NT2/D1 (cell line): ENCODE data around the gene HCRTR1.

Experiments
- SUZ12 ChIP-seq: IDR thresholded peaks from 2 replicates; pipeline ENCODE4 v1.6.1; 2011; ENCODE audit not compliant: insufficient read length, insufficient read depth; ENCODE audit errors: extremely low read depth
- ZNF274 ChIP-seq: IDR thresholded peaks from 2 replicates; pipeline ENCODE4 v1.6.1; 2011; ENCODE audit warnings: mild to moderate bottlenecking, low read depth, low read length

- TF ChIP-seq SUZ12: no peak
- TF ChIP-seq ZNF274: no peak
Measured at GRCh38 chr1:31671561-31672201, 54.2 kb downstream of the HCRTR1 start.
